ENCODE data around the gene VSTM2L. TPM values are rescaled to one million over a fixed set of nuclear protein-coding genes. Genes with fewer than 3 reads are reported as not detected.

The VSTM2L gene
- total RNA-seq, 4 donors from 2014 or later: 0.54 to 4.0 (median 1.9) TPM

DNA sequence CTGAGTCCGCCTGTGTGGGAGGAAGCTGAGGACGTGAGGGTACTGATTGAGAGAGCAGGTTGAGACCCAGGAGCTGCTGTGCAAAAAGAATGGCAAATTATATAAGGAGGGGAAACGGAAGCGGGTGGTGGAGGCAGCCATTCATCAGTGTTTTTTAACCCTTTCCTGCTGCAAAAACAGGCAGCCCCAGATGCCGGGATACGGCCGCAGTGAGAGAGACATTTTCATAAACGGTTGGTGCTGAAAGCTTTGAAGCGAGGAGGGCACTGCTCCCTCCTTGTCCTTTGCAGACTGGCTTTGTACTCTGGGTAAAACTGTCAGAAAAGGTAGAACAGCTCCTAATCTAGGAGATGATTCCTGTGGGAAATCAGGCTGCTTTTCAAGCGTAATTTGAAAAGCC lies 74.0 kb downstream of the VSTM2L start:
- no peaks in the 10 kb centered on the region for H3K9me3 ChIP-seq
- no peak overlapping the region for H3K27ac ChIP-seq
- no peaks in the 10 kb centered on the region for H3K27me3 ChIP-seq
- intact Hi-C loops (cut with DNase I): no loop called here
- H3K36me3 ChIP-seq: no peaks in the 10 kb centered on the region
- H3K4me3 ChIP-seq (replicated peaks in 1 of 3): no peak overlapping the region
- DNase-seq: no peak
- 50 to 55% methylated on average over 10 of the region's 10 CpGs for WGBS, 2 donors
- peaks cover 1 to 6% of the 10 kb centered on the region in 2 donors for H3K4me1 ChIP-seq
- no peak for TF ChIP-seq POLR2A (IDR thresholded peaks at IDR 0.05)
- TF ChIP-seq, protein P1, sequence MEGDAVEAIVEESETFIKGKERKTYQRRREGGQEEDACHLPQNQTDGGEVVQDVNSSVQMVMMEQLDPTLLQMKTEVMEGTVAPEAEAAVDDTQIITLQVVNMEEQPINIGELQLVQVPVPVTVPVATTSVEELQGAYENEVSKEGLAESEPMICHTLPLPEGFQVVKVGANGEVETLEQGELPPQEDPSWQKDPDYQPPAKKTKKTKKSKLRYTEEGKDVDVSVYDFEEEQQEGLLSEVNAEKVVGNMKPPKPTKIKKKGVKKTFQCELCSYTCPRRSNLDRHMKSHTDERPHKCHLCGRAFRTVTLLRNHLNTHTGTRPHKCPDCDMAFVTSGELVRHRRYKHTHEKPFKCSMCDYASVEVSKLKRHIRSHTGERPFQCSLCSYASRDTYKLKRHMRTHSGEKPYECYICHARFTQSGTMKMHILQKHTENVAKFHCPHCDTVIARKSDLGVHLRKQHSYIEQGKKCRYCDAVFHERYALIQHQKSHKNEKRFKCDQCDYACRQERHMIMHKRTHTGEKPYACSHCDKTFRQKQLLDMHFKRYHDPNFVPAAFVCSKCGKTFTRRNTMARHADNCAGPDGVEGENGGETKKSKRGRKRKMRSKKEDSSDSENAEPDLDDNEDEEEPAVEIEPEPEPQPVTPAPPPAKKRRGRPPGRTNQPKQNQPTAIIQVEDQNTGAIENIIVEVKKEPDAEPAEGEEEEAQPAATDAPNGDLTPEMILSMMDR (IDR thresholded peaks at IDR 0.05): no peak

DNA sequence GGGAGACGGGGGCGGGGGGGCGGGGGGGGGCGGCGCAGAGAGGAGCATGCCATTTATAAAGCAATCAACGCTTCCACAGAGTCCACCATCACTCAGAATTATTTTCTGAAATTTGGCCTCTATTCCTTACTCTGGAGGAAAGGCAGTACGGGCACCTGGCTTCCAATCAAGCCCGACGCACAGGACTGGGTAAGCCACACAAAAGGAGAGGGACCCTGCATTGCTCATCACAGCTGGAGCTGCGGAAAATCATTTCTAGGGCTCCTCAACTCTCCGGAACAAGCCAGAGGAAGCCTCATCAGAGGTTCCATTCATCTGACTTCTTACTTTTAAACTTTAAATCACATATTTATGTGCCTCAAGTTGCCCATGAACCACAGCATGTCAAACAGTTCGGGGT lies 74.4 kb downstream of the VSTM2L start:
- H3K27ac ChIP-seq: no peak overlapping the region
- H3K9me3 ChIP-seq: no peaks in the 10 kb centered on the region
- intact Hi-C loops (cut with DNase I): no loop called here
- no peak overlapping the region for H3K4me3 ChIP-seq (replicated peaks in 1 of 3)
- H3K36me3 ChIP-seq: no peaks in the 10 kb centered on the region
- peaks cover 6 to 8% of the 10 kb centered on the region in 2 donors for H3K4me1 ChIP-seq
- H3K27me3 ChIP-seq: no peaks in the 10 kb centered on the region
- 34 to 45% methylated on average over 8 to 11 of the region's 12 CpGs for WGBS, 2 donors
- DNase-seq: no peak
- TF ChIP-seq POLR2A (IDR thresholded peaks at IDR 0.05): no peak
- TF ChIP-seq, protein P1 (IDR thresholded peaks at IDR 0.05): no peak

DNA sequence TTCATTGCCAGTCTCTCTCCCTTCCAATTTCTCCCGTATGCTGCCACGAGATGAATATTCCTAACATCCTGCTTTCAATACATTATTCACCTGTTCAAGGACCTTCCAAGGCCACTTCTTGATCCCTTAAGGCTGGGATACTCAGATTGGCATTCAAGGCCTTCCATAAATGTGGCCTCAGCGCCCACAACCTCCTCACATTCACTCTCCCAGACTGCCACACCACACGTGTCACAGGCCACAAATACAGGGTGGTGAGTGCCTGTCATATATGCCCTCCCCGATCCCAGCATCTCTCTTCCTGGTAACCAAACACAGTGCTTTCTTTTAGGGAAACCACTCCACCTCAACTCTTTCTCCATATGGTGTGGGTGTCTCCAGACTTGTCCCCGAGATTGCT lies 74.9 kb downstream of the VSTM2L start:
- DNase-seq: no peak
- 61 to 78% methylated on average over 6 of the region's 6 CpGs for WGBS, 2 donors
- TF ChIP-seq, protein P1 (IDR thresholded peaks at IDR 0.05): no peak
- TF ChIP-seq POLR2A (IDR thresholded peaks at IDR 0.05): no peak
- Histone ChIP-seq H3K27me3 (no peaks in the 10 kb centered on the region), H3K9me3 (no peaks in the 10 kb centered on the region), H3K36me3 (no peaks in the 10 kb centered on the region), H3K4me1 (peaks cover 10 to 12% of the 10 kb centered on the region in 2 donors), H3K27ac (no peak overlapping the region), H3K4me3 (replicated peaks in 1 of 3) (no peak overlapping the region)
- intact Hi-C loops (cut with DNase I): no loop called here

DNA sequence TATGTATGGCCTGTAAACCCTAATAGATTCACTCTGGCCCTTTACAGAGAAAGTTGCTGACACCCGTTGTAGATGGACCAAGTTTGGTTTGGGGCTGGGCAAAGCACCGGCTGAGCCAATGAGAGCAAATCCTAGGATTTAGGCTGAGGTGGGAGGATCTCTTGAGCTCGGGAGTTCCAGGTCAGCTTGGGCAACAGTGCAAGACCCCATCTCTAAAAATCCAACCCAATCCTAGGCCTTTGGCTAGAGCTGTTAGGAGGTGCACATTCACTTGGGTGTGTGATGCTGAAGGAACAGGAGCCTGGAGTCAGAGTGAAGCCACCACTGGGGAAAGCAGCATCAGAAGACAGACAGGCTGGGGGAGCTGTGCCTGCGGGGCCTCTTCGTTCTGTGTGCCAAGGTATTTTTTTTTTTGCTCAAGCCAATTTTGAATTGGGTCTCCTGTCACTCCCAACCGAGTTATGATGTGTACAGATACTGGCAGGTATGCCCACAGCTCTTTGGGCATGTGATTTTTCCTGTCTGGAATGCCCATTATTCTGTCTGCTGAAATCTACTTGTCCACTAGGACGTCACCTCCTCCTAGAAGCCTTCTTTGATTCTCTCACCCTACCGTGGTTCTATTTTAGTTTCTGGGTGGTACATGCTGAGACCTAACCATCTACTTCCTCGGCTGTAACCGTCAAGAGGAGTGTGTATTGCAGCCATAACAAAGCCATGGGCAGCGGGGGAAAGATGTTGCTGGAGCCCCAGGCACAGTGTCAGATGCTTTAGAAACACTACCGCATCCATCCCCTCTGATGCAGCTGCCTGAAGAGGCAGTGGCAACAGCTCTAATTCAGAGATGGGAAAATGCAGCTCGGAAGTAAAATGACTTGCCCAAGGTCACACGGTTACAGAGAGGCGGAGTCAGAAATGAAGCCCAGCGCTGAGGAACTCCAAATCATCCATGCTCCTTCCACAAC lies 76.4 kb downstream of the VSTM2L start:
- Histone ChIP-seq H3K36me3 (no peaks in the 10 kb centered on the region), H3K4me3 (replicated peaks in 1 of 3) (no peak overlapping the region)
- 88 to 93% methylated on average over 16 of the region's 16 CpGs for WGBS, 2 donors

More for the DNA sequence above, 76.4 kb downstream of the VSTM2L start:
- no peaks in the 10 kb centered on the region for H3K27me3 ChIP-seq
- TF ChIP-seq POLR2A (IDR thresholded peaks at IDR 0.05): no peak
- TF ChIP-seq, protein P1 (IDR thresholded peaks at IDR 0.05): no peak
- intact Hi-C loops (cut with DNase I): no loop called here
- H3K4me1 ChIP-seq: peaks cover 25 to 26% of the 10 kb centered on the region in 2 donors
- DNase-seq: no peak
- H3K9me3 ChIP-seq: no peaks in the 10 kb centered on the region
- H3K27ac ChIP-seq: no peak overlapping the region
